ENCODE results near the gene SLC19A3.
"Not testable (repeated sequence)": the region's sequence is repeated elsewhere in the genome, so short reads cannot be mapped to it uniquely, and the experiment has no call there.

DNA sequence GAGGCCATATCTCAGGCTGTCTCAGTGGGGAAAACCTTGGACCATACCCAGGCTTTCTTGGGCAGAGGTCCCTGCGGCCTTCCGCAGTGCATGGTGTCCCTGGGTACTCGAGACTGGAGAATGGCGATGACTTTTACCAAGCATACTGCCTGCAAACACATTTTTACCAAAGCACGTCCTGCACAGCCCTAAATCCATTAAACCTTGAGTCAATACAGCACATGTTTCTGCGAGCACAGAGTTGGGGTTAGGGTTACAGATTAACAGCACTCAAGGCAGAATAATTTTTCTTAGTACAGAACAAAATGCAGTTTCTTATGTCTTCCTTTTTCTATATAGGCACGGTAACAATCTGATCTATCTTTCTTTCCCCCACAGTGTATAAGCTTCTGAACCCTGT, 5.0 kb upstream of the SLC19A3 start:
- TF ChIP-seq, protein P1, sequence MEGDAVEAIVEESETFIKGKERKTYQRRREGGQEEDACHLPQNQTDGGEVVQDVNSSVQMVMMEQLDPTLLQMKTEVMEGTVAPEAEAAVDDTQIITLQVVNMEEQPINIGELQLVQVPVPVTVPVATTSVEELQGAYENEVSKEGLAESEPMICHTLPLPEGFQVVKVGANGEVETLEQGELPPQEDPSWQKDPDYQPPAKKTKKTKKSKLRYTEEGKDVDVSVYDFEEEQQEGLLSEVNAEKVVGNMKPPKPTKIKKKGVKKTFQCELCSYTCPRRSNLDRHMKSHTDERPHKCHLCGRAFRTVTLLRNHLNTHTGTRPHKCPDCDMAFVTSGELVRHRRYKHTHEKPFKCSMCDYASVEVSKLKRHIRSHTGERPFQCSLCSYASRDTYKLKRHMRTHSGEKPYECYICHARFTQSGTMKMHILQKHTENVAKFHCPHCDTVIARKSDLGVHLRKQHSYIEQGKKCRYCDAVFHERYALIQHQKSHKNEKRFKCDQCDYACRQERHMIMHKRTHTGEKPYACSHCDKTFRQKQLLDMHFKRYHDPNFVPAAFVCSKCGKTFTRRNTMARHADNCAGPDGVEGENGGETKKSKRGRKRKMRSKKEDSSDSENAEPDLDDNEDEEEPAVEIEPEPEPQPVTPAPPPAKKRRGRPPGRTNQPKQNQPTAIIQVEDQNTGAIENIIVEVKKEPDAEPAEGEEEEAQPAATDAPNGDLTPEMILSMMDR (IDR thresholded peaks at IDR 0.05) = not testable (repeated sequence)
- TF ChIP-seq POLR2A (IDR thresholded peaks at IDR 0.05) = not testable (repeated sequence)

All from sigmoid colon (tissue), 3 donors.